Cardiac muscle cell (in vitro differentiated cells and primary cell): Measurements from ENCODE around the gene NBL1. TPM values are rescaled to one million over a fixed set of nuclear protein-coding genes. Genes with fewer than 3 reads are reported as not detected.
A peak's percentile ranks its signal among the peaks of the same experiment; 100 is the strongest.

Source experiments
- DNase-seq, 2 donors: peaks; one replicate each; pipeline versions ENCODE4 v3.0.0 to v3.0.0-alpha.2; 2010 to 2017; ENCODE audit warnings: low read depth in 1 of 2, low spot score in 1 of 2
- H3K27ac ChIP-seq: fragments of 200-600 bp; sonication (generic); 2 replicates; pipeline ENCODE4 v1.5.1; 2016
- H3K27me3 ChIP-seq: fragments of 200-600 bp; sonication (generic); 2 replicates; pipeline ENCODE4 v1.6.0; 2016; ENCODE audit warnings: control low read depth
- H3K36me3 ChIP-seq: fragments of 200-600 bp; sonication (generic); 2 replicates; pipeline ENCODE4 v1.5.1; 2016; ENCODE audit warnings: control low read depth
- H3K4me1 ChIP-seq: fragments of 200-600 bp; sonication (generic); 2 replicates; pipeline ENCODE4 v1.8.1; 2017; ENCODE audit warnings: low read depth, mild to moderate bottlenecking, mixed run types
- H3K4me3 ChIP-seq: fragments of 200-600 bp; sonication (generic); 2 replicates; pipeline ENCODE4 v1.5.1; 2016; ENCODE audit warnings: mild to moderate bottlenecking
- H3K9me3 ChIP-seq: fragments of 200-600 bp; sonication (generic); 2 replicates; pipeline ENCODE4 v1.5.1; 2017; ENCODE audit warnings: low read depth, mild to moderate bottlenecking, control low read depth
- CTCF ChIP-seq: IDR thresholded peaks from 2 replicates; pipeline ENCODE4 v1.5.1; 2012; ENCODE audit warnings: low read depth, mild to moderate bottlenecking, low read length
- polyA plus RNA-seq: library from polyadenylated mRNA; unstranded; fragments of >200 nt; fragmentation: Nextera tagmentation; extraction: Ambion mirVana; gene quantifications from 2 replicates; pipeline ENCODE4 v1.2.1, GENCODE V29; 2016
- total RNA-seq: library from RNA; depleted of rRNA; stranded (reverse); fragments of >200 nt; gene quantifications from 2 replicates; pipeline ENCODE4 v1.2.3, GENCODE V29; 2016

Gene NBL1
- total and polyA plus RNA-seq, 2 experiments from 2014 or later = 1.4 to 1.9 TPM

- TF ChIP-seq CTCF = no peak
- DNase-seq = no peak
- Histone ChIP-seq H3K4me3 (no peak overlapping the region), H3K27ac (no peak overlapping the region), H3K36me3 (no peaks in the 10 kb centered on the region), H3K9me3 (no peaks in the 10 kb centered on the region), H3K27me3 (peaks cover 56% of the 10 kb centered on the region), H3K4me1 (no peaks in the 10 kb centered on the region)
These were observed 18.2 kb downstream of the NBL1 start for GRCh38 chr1:19662313-19662712.

- H3K36me3 ChIP-seq = no peaks in the 10 kb centered on the region
- H3K4me3 ChIP-seq = peak within 1 kb of the TSS; percentile 29
These were observed 20.5 kb downstream of the NBL1 start, which contains the start of gene HTR6 for GRCh38 chr1:19664453-19665185. TSS of gene HTR6 (plus strand) at chr1:19664875. CDS start at chr1:19665754, 879 bp downstream.

GRCh38 chr1:19665186-19665495 lies 21.0 kb downstream of the NBL1 start:
- H3K27ac ChIP-seq = no peak overlapping the region
- no peaks in the 10 kb centered on the region for H3K4me1 ChIP-seq
- DNase-seq = no peak
- H3K36me3 ChIP-seq = no peaks in the 10 kb centered on the region
- peak overlapping the region; percentile 29 for H3K4me3 ChIP-seq
- no peaks in the 10 kb centered on the region for H3K9me3 ChIP-seq
- H3K27me3 ChIP-seq = peaks cover 85% of the 10 kb centered on the region
- no peak for TF ChIP-seq CTCF

More at GRCh38 chr1:19664453-19665185, 20.5 kb downstream of the NBL1 start, which contains the start of gene HTR6:
- Histone ChIP-seq H3K27ac (no peak within 1 kb of the TSS), H3K27me3 (peaks cover 80% of the 10 kb centered on the region), H3K4me1 (no peaks in the 10 kb centered on the region), H3K9me3 (no peaks in the 10 kb centered on the region)
- TF ChIP-seq CTCF = no peak
- DNase-seq = peak in 1 of 2 donors; percentile 37

- no peak for TF ChIP-seq CTCF
- H3K9me3 ChIP-seq = no peaks in the 10 kb centered on the region
- no peaks in the 10 kb centered on the region for H3K4me1 ChIP-seq
- H3K36me3 ChIP-seq = no peaks in the 10 kb centered on the region
- peaks cover 89% of the 10 kb centered on the region for H3K27me3 ChIP-seq
- DNase-seq = no peak
- H3K4me3 ChIP-seq = peak overlapping the region; percentile 29
- no peak overlapping the region for H3K27ac ChIP-seq
These were observed 21.7 kb downstream of the NBL1 start for GRCh38 chr1:19665496-19666465.

- no peaks in the 10 kb centered on the region for H3K36me3 ChIP-seq
- no peak overlapping the region for H3K4me3 ChIP-seq
- DNase-seq = no peak
- H3K27ac ChIP-seq = no peak overlapping the region
- no peaks in the 10 kb centered on the region for H3K4me1 ChIP-seq
- TF ChIP-seq CTCF = no peak
- H3K9me3 ChIP-seq = no peaks in the 10 kb centered on the region
- peaks cover 85% of the 10 kb centered on the region for H3K27me3 ChIP-seq
These were observed 24.8 kb downstream of the NBL1 start for GRCh38 chr1:19668888-19669287.
